Adrenal gland (tissue), 12 donors: ENCODE measurements around the gene FAM110D. TPM values are rescaled to one million over a fixed set of nuclear protein-coding genes. Genes with fewer than 3 reads are reported as not detected.

ENCODE experiments used
- DNase-seq, 7 donors: peaks; one replicate each; pipeline ENCODE4 v3.0.0-alpha.2; 2019 to 2020
- H3K27ac ChIP-seq, 5 donors: fragments of 200-600 bp; sonication (generic) in 4 of 5; 1 replicate in 3 of 5; 2 replicates in 2 of 5; pipeline versions ENCODE4 v1.5.1 to v1.8.0; 2016 to 2020; ENCODE audit warnings: mild to moderate bottlenecking in 1 of 5
- H3K27me3 ChIP-seq: fragments of 200-600 bp; 2 replicates; pipeline ENCODE4 v1.8.0; 2021
- H3K36me3 ChIP-seq, 2 donors: fragments of 200-600 bp; replicated peaks in 1 of 2; 1 replicate in 1 of 2; 2 replicates in 1 of 2; pipeline versions ENCODE4 v1.5.1 to v1.8.0; 2018 to 2022
- H3K4me1 ChIP-seq, 2 donors: fragments of 200-600 bp; replicated peaks in 1 of 2; 1 replicate in 1 of 2; 2 replicates in 1 of 2; pipeline versions ENCODE4 v1.5.1 to v1.8.0; 2018 to 2021
- H3K4me3 ChIP-seq, 4 donors: fragments of 200-600 bp; sonication (generic) in 3 of 4; one replicate each; pipeline ENCODE4 v1.5.1; 2016 to 2018
- H3K9me3 ChIP-seq, 3 donors: fragments of 200-600 bp; sonication (generic) in 1 of 3; replicated peaks in 1 of 3; 1 replicate in 2 of 3; 2 replicates in 1 of 3; pipeline versions ENCODE4 v1.5.1 to v1.8.0; 2016 to 2021
- POLR2A ChIP-seq, 2 donors: fragments of 450-650 bp; IDR thresholded peaks; one replicate each; pipeline ENCODE4 v1.6.1; 2017; ENCODE audit warnings: antibody characterized with exemption in 2 of 2, mild to moderate bottlenecking in 2 of 2, moderate library complexity in 1 of 2
- WGBS, 4 donors: extraction: QIAGEN DNeasy Blood & Tissue Kit in 2 of 4; methylation state at CpG; one replicate each; pipeline versions ENCODE4 v1.1.5 to v1.1.7; 2013 to 2017; 5-methylcytosine and 5-hydroxymethylcytosine counted together
- intact Hi-C, 2 donors: fragments of 100-400 bp; cut with DNase I; formaldehyde crosslinking; loops; one replicate each; pipeline versions ENCODE4 v1.14.1 to v1.15.0; 2022 to 2023
- polyA plus RNA-seq, 3 donors: library from polyadenylated mRNA; stranded (reverse); fragments of 200-250 nt in 2 of 3; fragments of 350-450 nt in 1 of 3; fragmentation: Illumina TruSeq in 1 of 3; extraction: RNeasy Lipid Tissue Mini Kit (QIAGEN cat#74804) in 1 of 3; gene quantifications; one replicate each; pipeline ENCODE4 v1.2.3, GENCODE V29; 2013 to 2014
- total RNA-seq, 9 donors: library from RNA; depleted of rRNA in 4 of 9; stranded (reverse); fragments of >200 nt in 4 of 9; fragments of 120-200 nt in 1 of 9; fragmentation: NEBNext Ultra II Directional in 1 of 9; extraction: Animal tissue kit (Norgen Biotek cat#: 25700) in 1 of 9; gene quantifications; one replicate each; pipeline versions ENCODE4 v1.1.0 to v1.2.4, GENCODE V29; 2013 to 2023
- TF ChIP-seq, protein P1 (sequence below), 6 experiments: fragments of 450-650 bp in 4 of 6; fragments of 200-600 bp in 2 of 6; sonication (generic) in 1 of 6; IDR thresholded peaks; 1 replicate in 5 of 6; 2 replicates in 1 of 6; pipeline versions ENCODE4 v1.5.1 to v1.8.0; 2016 to 2021; ENCODE audit warnings: antibody characterized with exemption in 6 of 6, mild to moderate bottlenecking in 2 of 6, moderate library complexity in 1 of 6
- donor health status: healthy with polysubstance abuse.
- donor health status: Bipolar disorder and iron deficiency.
- donor health status: DM: yes; HTN: yes; CAD: no.
- donor health status: DM: no; HTN: no; CAD: no.
- donor health status: DM: no; HTN: no; CAD: no.
- donor health status: DM: yes; HTN: yes; CAD: no.

FAM110D gene
- total and polyA plus RNA-seq, 12 donors: 0.46 to 6.2 (median 2.2) TPM

DNA sequence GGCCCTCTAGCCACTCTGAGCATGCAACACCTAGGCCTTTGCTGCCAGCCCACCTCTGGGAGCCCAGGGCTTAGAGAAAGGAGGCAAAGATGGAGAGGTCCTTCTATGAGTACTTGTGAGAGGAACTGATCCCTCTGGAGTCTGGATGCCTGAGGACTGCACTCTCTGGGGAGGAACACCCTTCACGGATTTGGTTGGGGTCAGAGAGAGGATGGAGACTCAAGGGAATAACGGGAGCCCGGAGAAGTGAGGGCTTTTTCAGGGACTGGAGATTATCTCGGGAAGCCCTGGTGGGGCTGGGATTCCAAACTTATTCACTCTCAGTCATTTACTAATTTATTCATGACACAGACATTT is 10.3 kb downstream of the FAM110D start:
- 29 to 53% (median 39%) methylated on average over 4 of the region's 4 CpGs for WGBS, 4 donors
- TF ChIP-seq, protein P1, sequence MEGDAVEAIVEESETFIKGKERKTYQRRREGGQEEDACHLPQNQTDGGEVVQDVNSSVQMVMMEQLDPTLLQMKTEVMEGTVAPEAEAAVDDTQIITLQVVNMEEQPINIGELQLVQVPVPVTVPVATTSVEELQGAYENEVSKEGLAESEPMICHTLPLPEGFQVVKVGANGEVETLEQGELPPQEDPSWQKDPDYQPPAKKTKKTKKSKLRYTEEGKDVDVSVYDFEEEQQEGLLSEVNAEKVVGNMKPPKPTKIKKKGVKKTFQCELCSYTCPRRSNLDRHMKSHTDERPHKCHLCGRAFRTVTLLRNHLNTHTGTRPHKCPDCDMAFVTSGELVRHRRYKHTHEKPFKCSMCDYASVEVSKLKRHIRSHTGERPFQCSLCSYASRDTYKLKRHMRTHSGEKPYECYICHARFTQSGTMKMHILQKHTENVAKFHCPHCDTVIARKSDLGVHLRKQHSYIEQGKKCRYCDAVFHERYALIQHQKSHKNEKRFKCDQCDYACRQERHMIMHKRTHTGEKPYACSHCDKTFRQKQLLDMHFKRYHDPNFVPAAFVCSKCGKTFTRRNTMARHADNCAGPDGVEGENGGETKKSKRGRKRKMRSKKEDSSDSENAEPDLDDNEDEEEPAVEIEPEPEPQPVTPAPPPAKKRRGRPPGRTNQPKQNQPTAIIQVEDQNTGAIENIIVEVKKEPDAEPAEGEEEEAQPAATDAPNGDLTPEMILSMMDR (IDR thresholded peaks at IDR 0.05): no peak
- no peak for TF ChIP-seq POLR2A (IDR thresholded peaks at IDR 0.05)
- no peak overlapping the region for H3K4me3 ChIP-seq
- peaks cover 7 to 15% of the 10 kb centered on the region in 2 donors for H3K4me1 ChIP-seq
- no peaks in the 10 kb centered on the region for H3K27me3 ChIP-seq
- H3K9me3 ChIP-seq: no peaks in the 10 kb centered on the region
- H3K36me3 ChIP-seq: no peaks in the 10 kb centered on the region
- H3K27ac ChIP-seq: peak overlapping the region in 2 of 5 donors; percentile 78 to 86
- intact Hi-C loops: loop anchor here (5.0 to 10.0 kb wide), 3 partner anchors 63 to 153 kb away; partner anchors contain the start of gene CEP85 (in 1 of the 2)
- no peak for DNase-seq

GRCh38 chr1:26169669-26170471 is 11.0 kb downstream of the FAM110D start, which contains the start of gene ZNF593:
ZNF593 (plus strand) TSS chr1:26169908; CDS start chr1:26169984, 76 bp downstream.
- Histone ChIP-seq H3K27me3 (no peaks in the 10 kb centered on the region), H3K36me3 (no peaks in the 10 kb centered on the region), H3K9me3 (no peaks in the 10 kb centered on the region), H3K4me3 (peak within 1 kb of the TSS; percentile 10 to 84 (median 54)), H3K27ac (peak within 1 kb of the TSS in 4 of 5 donors; percentile 33 to 86 (median 68)), H3K4me1 (peaks cover 7 to 15% of the 10 kb centered on the region in 2 donors)
- WGBS, 4 donors: 1 to 5% (median 2%) methylated on average over 15 to 76 of the region's 76 CpGs
- DNase-seq: peak; percentile 92 to 96 (median 94)
- intact Hi-C loops: loop anchor here (5.0 to 10.0 kb wide), 3 partner anchors 62 to 152 kb away; partner anchors contain the start of gene CEP85 (in 1 of the 2)
- TF ChIP-seq, protein P1 (IDR thresholded peaks at IDR 0.05): peak; percentile 75 to 97 (median 88)
- TF ChIP-seq POLR2A (IDR thresholded peaks at IDR 0.05): peak; percentile 25 to 40

- Histone ChIP-seq H3K36me3 (no peaks in the 10 kb centered on the region), H3K4me3 (peak overlapping the region in 3 of 4 donors; percentile 35 to 84 (median 74)), H3K27ac (peak overlapping the region in 1 of 5 donors; percentile 78), H3K4me1 (peaks cover 7 to 15% of the 10 kb centered on the region in 2 donors), H3K27me3 (no peaks in the 10 kb centered on the region), H3K9me3 (no peaks in the 10 kb centered on the region)
- intact Hi-C loops: no loop called here
- no peak for TF ChIP-seq POLR2A (IDR thresholded peaks at IDR 0.05)
- TF ChIP-seq, protein P1 (IDR thresholded peaks at IDR 0.05): no peak
- 72 to 81% (median 77%) methylated on average over 7 to 9 of the region's 9 CpGs for WGBS, 4 donors
- no peak for DNase-seq
Observed at GRCh38 chr1:26170472-26170821, 11.6 kb downstream of the FAM110D start.
